Gastroesophageal sphincter (tissue), 2 donors: ENCODE measurements around the gene CDKAL1.

Experiments used
- EP300 ChIP-seq: sonication (generic); formaldehyde crosslinking; IDR thresholded peaks from one replicate; pipeline ENCODE4 v1.6.1; 2017; ENCODE audit warnings: antibody characterized with exemption, mild to moderate bottlenecking
- POLR2A ChIP-seq, 2 donors: fragments of 450-650 bp; IDR thresholded peaks; one replicate each; pipeline ENCODE4 v1.6.1; 2017; ENCODE audit warnings: antibody characterized with exemption in 2 of 2, mild to moderate bottlenecking in 2 of 2, moderate library complexity in 1 of 2

- TF ChIP-seq EP300 (no peak), POLR2A (IDR thresholded peaks at IDR 0.05) (no peak)
Measured at GRCh38 chr6:20724443-20725190, 190.4 kb downstream of the CDKAL1 start.
